ENCODE measurements around the gene XAGE3. TPM values are rescaled to one million over a fixed set of nuclear protein-coding genes. Genes with fewer than 3 reads are reported as not detected.
"Not testable (repeated sequence)": the region's sequence is repeated elsewhere in the genome, so short reads cannot be mapped to it uniquely, and the experiment has no call there.

The XAGE3 gene
- total RNA-seq, 2 donors from 2014 or later = not detected

DNA sequence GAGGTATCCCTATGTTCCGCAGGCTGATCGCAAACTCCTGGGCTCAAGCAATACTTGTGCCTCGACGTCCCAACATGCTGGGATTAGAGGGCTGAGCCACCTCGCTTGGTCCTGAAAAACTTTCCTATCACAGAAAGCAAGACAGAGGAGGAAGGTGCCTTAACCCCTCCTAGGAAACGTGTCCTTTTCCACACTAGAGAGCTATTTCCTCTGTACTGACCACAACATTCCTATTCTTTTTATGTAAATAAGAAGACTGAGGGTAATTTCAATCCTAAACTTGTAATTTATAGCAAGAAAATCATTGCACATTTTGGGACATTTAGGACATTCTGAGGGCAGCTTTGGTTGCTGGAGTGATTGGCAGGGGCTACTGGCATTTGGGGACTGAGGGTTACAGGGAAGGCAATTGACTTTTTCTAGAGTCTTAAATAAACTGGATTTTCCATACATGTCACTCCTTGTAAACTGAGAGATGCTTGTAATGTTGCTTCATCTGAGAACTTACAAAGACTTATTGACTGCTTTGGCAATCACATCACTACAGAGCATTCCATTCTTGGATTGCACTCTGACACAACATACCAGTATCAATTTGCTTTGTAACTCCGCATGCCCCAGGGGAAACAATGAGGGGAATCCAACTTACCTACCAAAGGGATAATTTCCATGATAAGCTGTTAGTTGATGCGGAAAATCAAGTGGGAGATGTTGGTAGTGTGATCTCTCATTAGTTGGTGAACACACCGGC is 15.6 kb downstream of the XAGE3 start:
- intact Hi-C loops (cut with DNase I) = no loop called here
- Histone ChIP-seq H3K4me3 (no peak overlapping the region), H3K36me3 (no peaks in the 10 kb centered on the region), H3K9ac (ENCODE audit: low read depth in 2 of 2, low read length in 2 of 2) (no peak overlapping the region), H3K9me3 (no peaks in the 10 kb centered on the region), H3K27me3 (peaks cover 3% of the 10 kb centered on the region), H3K4me1 (no peaks in the 10 kb centered on the region), H3K27ac (no peak overlapping the region)
- no peak for DNase-seq
- TF ChIP-seq, protein P1, sequence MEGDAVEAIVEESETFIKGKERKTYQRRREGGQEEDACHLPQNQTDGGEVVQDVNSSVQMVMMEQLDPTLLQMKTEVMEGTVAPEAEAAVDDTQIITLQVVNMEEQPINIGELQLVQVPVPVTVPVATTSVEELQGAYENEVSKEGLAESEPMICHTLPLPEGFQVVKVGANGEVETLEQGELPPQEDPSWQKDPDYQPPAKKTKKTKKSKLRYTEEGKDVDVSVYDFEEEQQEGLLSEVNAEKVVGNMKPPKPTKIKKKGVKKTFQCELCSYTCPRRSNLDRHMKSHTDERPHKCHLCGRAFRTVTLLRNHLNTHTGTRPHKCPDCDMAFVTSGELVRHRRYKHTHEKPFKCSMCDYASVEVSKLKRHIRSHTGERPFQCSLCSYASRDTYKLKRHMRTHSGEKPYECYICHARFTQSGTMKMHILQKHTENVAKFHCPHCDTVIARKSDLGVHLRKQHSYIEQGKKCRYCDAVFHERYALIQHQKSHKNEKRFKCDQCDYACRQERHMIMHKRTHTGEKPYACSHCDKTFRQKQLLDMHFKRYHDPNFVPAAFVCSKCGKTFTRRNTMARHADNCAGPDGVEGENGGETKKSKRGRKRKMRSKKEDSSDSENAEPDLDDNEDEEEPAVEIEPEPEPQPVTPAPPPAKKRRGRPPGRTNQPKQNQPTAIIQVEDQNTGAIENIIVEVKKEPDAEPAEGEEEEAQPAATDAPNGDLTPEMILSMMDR (IDR thresholded peaks at IDR 0.05) = no peak

DNA sequence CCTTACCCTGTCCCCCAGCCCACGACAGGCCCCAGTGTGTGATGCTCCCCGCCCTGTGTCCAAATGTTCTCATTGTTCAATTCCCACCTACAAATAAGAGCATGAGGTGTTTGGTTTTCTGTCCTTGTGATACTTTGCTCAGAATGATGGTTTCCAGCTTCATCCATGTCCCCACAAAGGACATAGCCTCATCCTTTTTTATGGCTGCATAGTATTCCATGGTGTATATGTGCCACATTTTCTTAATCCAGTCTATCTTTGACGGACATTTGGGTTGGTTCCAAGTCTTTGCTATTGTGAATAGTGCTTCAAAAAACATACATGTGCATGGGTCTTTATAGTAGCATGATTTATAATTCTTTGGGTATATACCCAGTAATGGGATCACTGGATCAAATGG is 24.3 kb downstream of the XAGE3 start:
- H3K4me3 ChIP-seq; H3K4me1 ChIP-seq; H3K9ac ChIP-seq (ENCODE audit: low read depth in 2 of 2, low read length in 2 of 2); intact Hi-C loops (cut with DNase I); H3K36me3 ChIP-seq; H3K9me3 ChIP-seq; H3K27me3 ChIP-seq; DNase-seq; H3K27ac ChIP-seq: not testable (repeated sequence)

DNA sequence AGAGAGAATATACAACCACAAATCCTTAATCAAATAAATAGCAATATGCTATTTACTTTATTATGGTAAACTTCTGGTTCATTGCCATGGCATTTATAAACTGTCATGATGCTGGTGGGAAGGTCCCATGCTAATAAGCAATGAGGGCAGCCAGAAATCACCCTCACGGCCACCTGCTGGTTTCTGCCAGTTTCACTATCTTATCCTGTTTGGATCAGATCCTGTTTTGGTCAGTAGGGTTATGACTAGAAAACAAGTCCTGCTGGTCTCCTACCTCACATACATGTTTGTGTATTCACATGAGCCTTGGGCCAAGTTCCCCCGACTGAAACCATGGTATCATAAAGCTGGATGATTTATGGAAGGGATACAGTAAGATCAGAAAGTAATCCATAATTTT is 28.7 kb downstream of the XAGE3 start:
- Histone ChIP-seq H3K27me3 (no peaks in the 10 kb centered on the region), H3K4me1 (no peaks in the 10 kb centered on the region), H3K9ac (ENCODE audit: low read depth in 2 of 2, low read length in 2 of 2) (no peak overlapping the region), H3K27ac (no peak overlapping the region), H3K9me3 (no peaks in the 10 kb centered on the region), H3K4me3 (no peak overlapping the region), H3K36me3 (no peaks in the 10 kb centered on the region)
- DNase-seq = no peak
- TF ChIP-seq, protein P1 (IDR thresholded peaks at IDR 0.05) = no peak
- intact Hi-C loops (cut with DNase I) = no loop called here

DNA sequence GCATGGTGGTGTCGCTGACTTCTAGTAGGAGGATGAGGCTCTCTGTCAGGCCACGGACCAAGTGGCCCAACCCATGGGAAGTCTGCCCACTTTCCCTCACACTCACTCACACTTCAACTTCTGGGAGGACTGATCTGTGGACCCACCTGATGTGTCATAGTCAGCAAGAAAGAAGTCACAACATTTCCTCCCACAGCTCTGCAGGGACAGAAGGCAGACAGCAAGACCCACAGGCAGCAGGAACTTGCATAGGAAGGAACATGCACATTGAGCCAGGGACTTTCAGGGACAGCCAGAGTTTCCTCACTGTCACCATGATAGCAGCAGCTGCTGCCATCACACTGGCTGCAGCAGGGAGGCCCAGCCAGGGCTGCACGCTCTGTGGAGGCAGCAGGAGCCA is 37.3 kb downstream of the XAGE3 start:
- DNase-seq = no peak
- Histone ChIP-seq H3K4me3 (no peak overlapping the region), H3K27ac (no peak overlapping the region), H3K36me3 (no peaks in the 10 kb centered on the region), H3K4me1 (no peaks in the 10 kb centered on the region), H3K9me3 (no peaks in the 10 kb centered on the region), H3K9ac (ENCODE audit: low read depth in 2 of 2, low read length in 2 of 2) (no peak overlapping the region), H3K27me3 (no peaks in the 10 kb centered on the region)
- TF ChIP-seq, protein P1 (IDR thresholded peaks at IDR 0.05) = no peak
- intact Hi-C loops (cut with DNase I) = no loop called here

DNA sequence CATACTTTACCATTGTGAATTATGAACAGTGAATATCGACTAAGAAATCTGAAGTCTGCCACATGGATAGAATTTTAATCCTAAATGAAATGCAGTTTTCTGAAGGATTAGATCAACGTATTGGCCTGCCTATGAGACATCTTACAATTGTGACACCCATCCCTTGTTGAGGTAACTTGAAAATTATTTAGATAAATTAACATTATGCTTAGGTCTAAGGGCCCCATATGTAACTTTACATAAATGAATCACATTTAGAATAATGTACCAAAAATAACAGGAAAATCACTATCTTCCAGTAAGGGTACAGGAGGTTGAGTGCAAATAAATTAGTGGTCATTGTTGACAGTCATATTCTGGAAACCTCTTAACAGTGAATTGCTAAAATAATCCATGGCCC is 43.3 kb downstream of the XAGE3 start:
- no peaks in the 10 kb centered on the region for H3K36me3 ChIP-seq
- TF ChIP-seq, protein P1 (IDR thresholded peaks at IDR 0.05) = no peak
- no peak overlapping the region for H3K9ac ChIP-seq (ENCODE audit: low read depth in 2 of 2, low read length in 2 of 2)
- no peaks in the 10 kb centered on the region for H3K27me3 ChIP-seq
- no peaks in the 10 kb centered on the region for H3K9me3 ChIP-seq
- H3K27ac ChIP-seq = no peak overlapping the region
- no peak for DNase-seq
- H3K4me3 ChIP-seq = no peak overlapping the region
- no peaks in the 10 kb centered on the region for H3K4me1 ChIP-seq
- intact Hi-C loops (cut with DNase I) = no loop called here

DNA sequence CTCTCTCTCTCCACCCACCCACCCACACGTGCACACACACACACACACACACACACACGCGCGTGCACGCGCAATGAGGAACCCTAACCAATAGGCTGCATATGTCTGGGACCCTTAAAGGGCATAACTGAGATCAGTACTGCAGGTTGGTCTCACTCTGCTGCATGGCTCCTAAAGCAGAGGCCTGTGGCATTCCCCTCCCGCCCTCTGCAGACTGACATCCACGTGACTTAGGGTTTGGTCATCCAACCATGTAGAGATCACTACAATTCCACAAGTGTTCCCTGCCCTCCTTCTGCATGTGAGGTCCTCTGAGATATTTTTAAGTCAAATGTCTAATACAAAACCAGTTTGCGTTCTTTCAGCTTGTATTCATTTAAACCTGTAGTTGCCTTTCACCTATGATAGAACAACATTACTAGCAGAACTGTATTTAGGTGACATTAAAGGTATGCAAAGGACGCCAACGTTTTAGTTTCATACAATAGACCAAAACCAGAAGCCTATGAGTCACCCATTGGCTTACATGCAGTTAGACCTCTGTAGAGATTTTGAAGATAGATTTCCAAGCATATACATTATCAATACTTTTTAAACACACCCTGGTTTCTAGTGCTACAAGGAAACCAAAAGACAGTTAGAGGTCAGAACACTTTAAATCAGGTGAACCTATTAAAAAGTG is 46.7 kb downstream of the XAGE3 start:
- H3K4me1 ChIP-seq = no peaks in the 10 kb centered on the region
- no peaks in the 10 kb centered on the region for H3K27me3 ChIP-seq
- H3K9me3 ChIP-seq = no peaks in the 10 kb centered on the region
- no peaks in the 10 kb centered on the region for H3K36me3 ChIP-seq
- intact Hi-C loops (cut with DNase I) = no loop called here
- H3K9ac ChIP-seq (ENCODE audit: low read depth in 2 of 2, low read length in 2 of 2) = no peak overlapping the region
- DNase-seq = no peak
- H3K4me3 ChIP-seq = no peak overlapping the region
- TF ChIP-seq, protein P1 (IDR thresholded peaks at IDR 0.05) = no peak
- H3K27ac ChIP-seq = no peak overlapping the region
